ENCODE measurements around the gene ARL15. TPM values are rescaled to one million over a fixed set of nuclear protein-coding genes. Genes with fewer than 3 reads are reported as not detected.

Gene ARL15
- total and polyA plus RNA-seq, 2 donors (not counting 3 experiments of a cell fraction or from before 2014, with no cell fraction given), result 11.9 to 24.4 TPM

DNA sequence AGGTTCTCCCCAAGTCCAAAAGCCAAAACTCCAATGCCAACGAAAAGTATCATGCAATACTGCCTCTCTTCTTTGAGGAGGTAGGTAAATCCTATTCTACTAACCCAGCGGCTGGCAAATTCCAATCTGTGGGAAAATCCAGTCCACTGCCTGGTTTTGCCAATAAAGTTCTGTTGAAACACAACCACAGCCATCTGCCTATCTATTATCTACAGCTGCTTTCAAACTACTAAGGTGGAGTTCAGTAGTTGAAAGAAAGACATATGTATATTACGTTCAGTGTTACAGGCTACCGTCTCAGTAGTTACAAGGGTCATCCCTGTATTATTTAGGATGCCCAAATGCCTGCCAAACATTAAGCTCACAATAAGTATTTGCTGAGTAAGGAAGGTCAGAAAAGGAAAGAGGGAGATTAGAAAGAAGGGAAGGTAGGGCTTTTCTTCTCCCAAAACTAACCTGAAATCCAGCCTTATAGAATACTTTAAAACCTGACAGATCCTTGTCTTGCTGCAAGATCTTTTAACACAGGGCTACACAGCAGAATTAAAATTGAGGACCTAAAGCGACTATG, 16.2 kb downstream of the ARL15 start:
- dilution Hi-C loops (cut with MboI; ENCODE audit: extremely low pct_ligation_motif_present, low sequenced_read_pairs), result no loop called here
- Histone ChIP-seq H2AFZ (ENCODE audit: low read depth, low read length) (no peak overlapping the region), H3K4me1 (ENCODE audit: control insufficient read depth, extremely low read depth, insufficient read depth, low read length) (no peaks in the 10 kb centered on the region), H3K4me3 (replicated peaks in 1 of 3; ENCODE audit: insufficient read depth in 1 of 3, low read depth in 1 of 3, low read length in 3 of 3) (no peak overlapping the region), H3K79me2 (ENCODE audit: control insufficient read depth, insufficient read depth, low read length) (no peaks in the 10 kb centered on the region), H3K9ac (replicated peaks; ENCODE audit: extremely low read depth, insufficient read depth, low read length) (no peak overlapping the region), H3K36me3 (ENCODE audit: control insufficient read depth in 2 of 2, extremely low read depth in 1 of 2, insufficient read depth in 2 of 2, low read length in 2 of 2) (no peaks in the 10 kb centered on the region), H3K4me2 (ENCODE audit: insufficient read depth, low read length) (no peak overlapping the region), H3K27me3 (ENCODE audit: control insufficient read depth in 2 of 2, insufficient read depth in 2 of 2, low read length in 2 of 2) (no peaks in the 10 kb centered on the region), H3K9me3 (replicated peaks; ENCODE audit: control insufficient read depth, insufficient read depth, low read length) (no peaks in the 10 kb centered on the region), H3K27ac (ENCODE audit: insufficient read depth, low read depth, low read length) (no peak overlapping the region), H3K9me1 (replicated peaks; ENCODE audit: control insufficient read depth, extremely low read depth, insufficient read depth, low read length) (no peaks in the 10 kb centered on the region), H4K20me1 (replicated peaks; ENCODE audit: control insufficient read depth, extremely low read depth, insufficient read depth, low read length) (peaks cover 2% of the 10 kb centered on the region)
- no TSS peak for BruUV-seq (replicated peaks)
- POLR2A ChIA-PET, result no interaction called here
- DNase-seq (ENCODE audit: low read depth, low spot score), result no peak
- intact Hi-C loops (cut with micrococcal nuclease), result no loop called here
- TF ChIP-seq FOS (IDR thresholded peaks at IDR 0.05; ENCODE audit: borderline replicate concordance, insufficient read depth, low read length) (no peak), POLR2A (IDR thresholded peaks at IDR 0.05; ENCODE audit: low read depth, low read length) (no peak), GATA2 (IDR thresholded peaks at IDR 0.05; ENCODE audit: insufficient read depth, insufficient read length, low read depth, low read length) (no peak)
- CTCF ChIA-PET, result no interaction called here
- FAIRE-seq, result no peak

DNA sequence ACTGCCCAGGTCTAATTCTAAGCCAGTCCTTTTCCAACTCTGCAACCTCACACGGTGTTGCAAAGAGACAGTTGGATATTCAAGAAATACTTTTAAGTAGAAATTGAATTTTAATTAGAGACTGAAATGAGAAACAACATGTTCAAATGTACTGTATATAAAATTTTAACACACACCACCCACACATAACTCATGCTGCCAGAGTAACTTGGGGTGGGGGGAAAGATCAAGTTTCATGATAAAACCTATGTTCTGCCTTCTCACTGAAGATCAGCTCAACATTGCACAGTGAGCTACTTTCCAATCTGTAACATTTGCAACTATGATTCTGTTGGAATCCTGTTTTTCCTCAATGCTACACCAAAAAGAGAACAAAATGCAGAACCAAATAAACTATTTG, 17.5 kb downstream of the ARL15 start:
- Histone ChIP-seq H3K36me3 (ENCODE audit: control insufficient read depth in 2 of 2, extremely low read depth in 1 of 2, insufficient read depth in 2 of 2, low read length in 2 of 2) (no peaks in the 10 kb centered on the region), H3K4me1 (ENCODE audit: control insufficient read depth, extremely low read depth, insufficient read depth, low read length) (no peaks in the 10 kb centered on the region), H3K9ac (replicated peaks; ENCODE audit: extremely low read depth, insufficient read depth, low read length) (no peak overlapping the region), H3K9me1 (replicated peaks; ENCODE audit: control insufficient read depth, extremely low read depth, insufficient read depth, low read length) (no peaks in the 10 kb centered on the region), H3K27ac (ENCODE audit: insufficient read depth, low read depth, low read length) (no peak overlapping the region), H3K79me2 (ENCODE audit: control insufficient read depth, insufficient read depth, low read length) (no peaks in the 10 kb centered on the region), H2AFZ (ENCODE audit: low read depth, low read length) (no peak overlapping the region), H3K9me3 (replicated peaks; ENCODE audit: control insufficient read depth, insufficient read depth, low read length) (no peaks in the 10 kb centered on the region), H3K27me3 (ENCODE audit: control insufficient read depth in 2 of 2, insufficient read depth in 2 of 2, low read length in 2 of 2) (no peaks in the 10 kb centered on the region), H3K4me2 (ENCODE audit: insufficient read depth, low read length) (no peak overlapping the region), H4K20me1 (replicated peaks; ENCODE audit: control insufficient read depth, extremely low read depth, insufficient read depth, low read length) (peaks cover 2% of the 10 kb centered on the region), H3K4me3 (replicated peaks in 1 of 3; ENCODE audit: insufficient read depth in 1 of 3, low read depth in 1 of 3, low read length in 3 of 3) (no peak overlapping the region)
- DNase-seq (ENCODE audit: low read depth, low spot score) (no peak), FAIRE-seq (no peak)
- dilution Hi-C loops (cut with MboI; ENCODE audit: extremely low pct_ligation_motif_present, low sequenced_read_pairs), result no loop called here
- BruUV-seq (replicated peaks), result no TSS peak
- intact Hi-C loops (cut with micrococcal nuclease), result no loop called here
- TF ChIP-seq GATA2 (IDR thresholded peaks at IDR 0.05; ENCODE audit: insufficient read depth, insufficient read length, low read depth, low read length), result no peak
- TF ChIP-seq, protein P1, sequence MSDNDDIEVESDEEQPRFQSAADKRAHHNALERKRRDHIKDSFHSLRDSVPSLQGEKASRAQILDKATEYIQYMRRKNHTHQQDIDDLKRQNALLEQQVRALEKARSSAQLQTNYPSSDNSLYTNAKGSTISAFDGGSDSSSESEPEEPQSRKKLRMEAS (IDR thresholded peaks at IDR 0.05; ENCODE audit: insufficient read depth, insufficient read length), result no peak
- no peak for TF ChIP-seq JUN (IDR thresholded peaks at IDR 0.05; ENCODE audit: borderline replicate concordance, insufficient read depth, insufficient read length, low read depth)
- no peak for TF ChIP-seq FOS (IDR thresholded peaks at IDR 0.05; ENCODE audit: borderline replicate concordance, insufficient read depth, low read length)
- no peak for TF ChIP-seq POLR2A (IDR thresholded peaks at IDR 0.05; ENCODE audit: low read depth, low read length)
- TF ChIP-seq MYC (IDR thresholded peaks at IDR 0.05; ENCODE audit: low read depth, low read length), result no peak
- no peak for TF ChIP-seq CTCF (IDR thresholded peaks at IDR 0.05; ENCODE audit: extremely low read depth in 1 of 2, insufficient read depth in 1 of 2, low read depth in 1 of 2, low read length in 2 of 2)
- TF ChIP-seq EZH2 (IDR thresholded peaks at IDR 0.05; ENCODE audit: borderline replicate concordance, low read depth, low read length, severe bottlenecking), result no peak
- TF ChIP-seq POLR2AphosphoS5 (IDR thresholded peaks at IDR 0.05; ENCODE audit: insufficient read depth, low read depth, low read length), result no peak
- ChIA-PET CTCF (no interaction called here), POLR2A (interaction anchor here (1.0 kb wide), 1 partner anchor 17 kb away, joined by 4 read pairs; the partner anchor contains the start of gene ARL15)

Measured in endothelial cell of umbilical vein (primary cell).